HT-29 (cell line): ENCODE measurements around the gene TRABD2A. TPM values are rescaled to one million over a fixed set of nuclear protein-coding genes. Genes with fewer than 3 reads are reported as not detected.
"Not testable (repeated sequence)": the region's sequence is repeated elsewhere in the genome, so short reads cannot be mapped to it uniquely, and the experiment has no call there.

Experiments
- DNase-seq: peaks from one replicate; pipeline ENCODE4 v3.0.0-alpha.2; 2015; ENCODE audit warnings: low spot score
- total RNA-seq: library from RNA; depleted of rRNA; stranded (reverse); fragments of >200 nt; shearing (Covaris generic); gene quantifications from 2 replicates; pipeline ENCODE4 v1.2.3, GENCODE V29; 2014

Gene TRABD2A
- total RNA-seq, 1 experiment from 2014 or later: 2.3 TPM

- DNase-seq: no peak
Observed at GRCh38 chr2:84879584-84880394, 1.1 kb downstream of the TRABD2A start.

- DNase-seq: no peak
Observed at GRCh38 chr2:84878896-84879583, 1.8 kb downstream of the TRABD2A start.

- no peak for DNase-seq
Observed at GRCh38 chr2:84878459-84878858, 2.4 kb downstream of the TRABD2A start.

- DNase-seq: no peak
Observed at GRCh38 chr2:84876369-84876768, 4.5 kb downstream of the TRABD2A start.

- not testable (repeated sequence) for DNase-seq
Observed at GRCh38 chr2:84875619-84876018, 5.3 kb downstream of the TRABD2A start.

GRCh38 chr2:84875213-84875560, 5.7 kb downstream of the TRABD2A start:
- no peak for DNase-seq

GRCh38 chr2:84874381-84875212, 6.3 kb downstream of the TRABD2A start:
- DNase-seq: no peak

GRCh38 chr2:84873350-84873749, 7.5 kb downstream of the TRABD2A start:
- no peak for DNase-seq

- not testable (repeated sequence) for DNase-seq
Observed at GRCh38 chr2:84872691-84873090, 8.2 kb downstream of the TRABD2A start.

- DNase-seq: no peak
Observed at GRCh38 chr2:84870306-84870705, 10.6 kb downstream of the TRABD2A start.

- not testable (repeated sequence) for DNase-seq
Observed at GRCh38 chr2:84868327-84868726, 12.6 kb downstream of the TRABD2A start.

GRCh38 chr2:84866122-84866521, 14.8 kb downstream of the TRABD2A start:
- no peak for DNase-seq

GRCh38 chr2:84865181-84865783, 15.6 kb downstream of the TRABD2A start:
- peak; percentile 42 for DNase-seq

- DNase-seq: no peak
Observed at GRCh38 chr2:84862006-84862405, 18.9 kb downstream of the TRABD2A start.

GRCh38 chr2:84861539-84861938, 19.3 kb downstream of the TRABD2A start:
- DNase-seq: no peak

- no peak for DNase-seq
Observed at GRCh38 chr2:84858937-84859336, 21.9 kb downstream of the TRABD2A start.

GRCh38 chr2:84858123-84858522, 22.8 kb downstream of the TRABD2A start:
- DNase-seq: no peak

GRCh38 chr2:84857566-84857965, 23.3 kb downstream of the TRABD2A start:
- no peak for DNase-seq

- no peak for DNase-seq
Observed at GRCh38 chr2:84856787-84857186, 24.1 kb downstream of the TRABD2A start.

GRCh38 chr2:84855731-84856130, 25.2 kb downstream of the TRABD2A start:
- no peak for DNase-seq

GRCh38 chr2:84854850-84855249, 26.0 kb downstream of the TRABD2A start:
- no peak for DNase-seq

- no peak for DNase-seq
Observed at GRCh38 chr2:84851876-84852275, 29.0 kb downstream of the TRABD2A start.
